Activated CD8-positive, alpha-beta memory T cell treated with anti-CD3 and anti-CD28 coated beads, Interleukin-2, amount 50 U/mL, for 4 hours (primary cell): ENCODE measurements around the gene FSIP1.

ENCODE experiments used
- DNase-seq: peaks from one replicate; pipeline ENCODE4 v3.0.0-alpha.2; 2020

FSIP1 gene

DNA sequence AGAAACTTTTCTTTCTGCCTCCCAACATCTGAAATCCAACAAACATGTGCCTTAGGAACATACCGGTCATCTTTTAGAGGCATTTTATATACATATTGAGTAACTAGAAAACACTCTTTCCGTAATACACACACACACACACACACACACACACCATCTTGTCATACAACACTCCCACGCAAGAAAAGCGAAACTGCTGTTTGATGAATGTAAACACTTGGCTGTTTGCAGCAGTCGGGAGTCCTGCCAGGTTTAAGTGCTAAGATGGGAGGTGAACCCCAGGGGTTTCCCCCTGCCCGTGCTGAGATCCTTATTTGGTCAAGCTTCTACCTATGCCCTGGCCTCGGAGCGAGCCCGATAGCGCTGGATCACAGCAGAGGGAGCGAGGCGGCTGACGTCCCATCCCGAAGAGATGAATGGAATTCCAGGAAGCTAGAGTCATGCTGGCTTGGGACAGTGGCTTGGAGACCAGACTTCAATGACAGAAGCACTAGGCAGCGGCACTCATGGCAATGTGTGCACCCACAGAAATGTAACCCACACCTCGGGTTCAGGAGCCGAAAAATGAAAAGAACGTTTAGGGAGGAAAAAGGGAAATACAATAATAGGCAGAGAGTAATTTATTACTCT, 203.0 kb downstream of the FSIP1 start:
- no peak for DNase-seq

- no peak for DNase-seq
Measured at GRCh38 chr15:39578851-39579486, 203.7 kb downstream of the FSIP1 start.

GRCh38 chr15:39575180-39575579, 207.5 kb downstream of the FSIP1 start:
- DNase-seq: no peak

- no peak for DNase-seq
Measured at GRCh38 chr15:39574427-39574826, 208.2 kb downstream of the FSIP1 start.

DNA sequence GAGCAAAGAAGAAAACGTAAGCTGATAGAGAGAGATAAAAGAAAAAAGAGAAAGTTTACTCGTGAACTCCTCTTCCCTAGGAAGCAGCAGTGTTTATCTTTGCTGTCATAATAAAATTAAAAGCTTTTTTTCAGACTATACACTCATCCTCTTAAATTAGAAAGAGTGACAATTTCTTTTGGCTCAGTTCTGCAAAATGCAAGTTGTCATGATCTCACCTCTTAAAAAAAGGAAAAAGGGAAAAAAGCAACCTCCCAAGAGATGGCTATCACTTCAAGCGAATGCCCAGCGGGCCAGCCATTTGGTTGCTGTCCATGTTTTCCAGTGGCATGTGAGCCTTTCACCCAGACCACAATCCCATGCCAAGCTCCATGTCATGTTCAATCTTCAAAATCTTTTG, 208.8 kb downstream of the FSIP1 start:
- DNase-seq: no peak

DNA sequence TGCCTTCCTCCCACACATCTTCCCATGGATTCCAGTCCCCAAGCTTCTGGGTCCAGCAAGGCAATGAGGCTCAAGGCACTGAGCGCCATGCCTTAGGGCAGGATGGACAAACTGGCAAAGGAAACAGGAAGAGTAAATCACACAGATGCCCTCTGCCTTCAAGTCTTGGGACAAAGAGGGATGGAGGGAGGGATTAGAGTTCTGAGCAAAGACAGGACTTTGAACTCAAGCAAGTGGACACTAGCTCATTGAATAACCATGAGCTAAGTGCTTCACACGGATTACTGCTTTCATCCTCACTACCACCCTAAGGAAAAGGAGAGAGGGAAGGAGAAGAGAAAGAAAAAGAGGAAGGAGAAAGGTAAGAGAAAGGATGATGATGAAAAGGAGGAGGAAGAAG, 209.4 kb downstream of the FSIP1 start:
- no peak for DNase-seq

DNA sequence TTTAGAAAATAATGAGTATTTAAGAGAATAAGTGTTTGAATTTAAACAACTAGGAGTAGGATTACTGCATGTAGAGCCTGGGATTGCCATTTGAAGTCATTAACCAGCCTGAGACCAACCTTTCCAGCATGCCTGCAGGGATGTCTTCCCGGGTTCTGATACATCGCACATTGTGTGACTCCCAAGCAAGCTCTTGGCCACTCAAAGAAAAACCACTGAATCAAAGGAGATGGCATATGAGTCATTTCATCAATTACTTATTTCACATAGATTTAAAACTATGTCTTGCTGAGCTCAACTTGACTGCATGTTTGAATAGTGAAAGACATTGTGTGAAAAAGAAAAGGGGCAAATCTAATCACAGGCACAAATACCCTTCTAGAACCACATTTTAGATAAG, 216.8 kb downstream of the FSIP1 start:
- DNase-seq: no peak

GRCh38 chr15:39564972-39565665, 217.5 kb downstream of the FSIP1 start:
- no peak for DNase-seq

DNA sequence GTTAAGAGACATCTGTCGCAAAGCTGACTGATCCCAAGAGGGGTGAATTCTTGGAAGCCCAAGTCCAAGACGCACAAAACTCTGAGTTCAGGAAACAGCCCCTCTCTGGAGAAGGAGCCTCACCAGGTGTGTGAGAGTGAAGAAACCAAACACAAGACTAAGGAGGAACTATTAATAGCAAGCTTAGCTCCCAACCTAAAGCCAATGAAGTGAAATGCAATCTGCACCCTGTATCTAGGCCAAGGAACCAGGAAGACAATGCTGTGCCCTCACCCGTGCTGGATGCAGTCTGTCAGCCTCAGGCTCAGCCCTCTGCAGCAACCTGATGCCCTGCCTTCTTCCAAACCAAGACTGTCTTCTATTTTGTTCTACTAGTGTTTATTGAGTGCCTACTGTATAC, 224.2 kb downstream of the FSIP1 start:
- DNase-seq: no peak

GRCh38 chr15:39556461-39556860, 226.2 kb downstream of the FSIP1 start:
- no peak for DNase-seq

GRCh38 chr15:39555885-39556284, 226.8 kb downstream of the FSIP1 start:
- DNase-seq: no peak

- no peak for DNase-seq
Measured at GRCh38 chr15:39554746-39555387, 227.8 kb downstream of the FSIP1 start.

- DNase-seq: no peak
Measured at GRCh38 chr15:39553947-39554693, 228.5 kb downstream of the FSIP1 start.

DNA sequence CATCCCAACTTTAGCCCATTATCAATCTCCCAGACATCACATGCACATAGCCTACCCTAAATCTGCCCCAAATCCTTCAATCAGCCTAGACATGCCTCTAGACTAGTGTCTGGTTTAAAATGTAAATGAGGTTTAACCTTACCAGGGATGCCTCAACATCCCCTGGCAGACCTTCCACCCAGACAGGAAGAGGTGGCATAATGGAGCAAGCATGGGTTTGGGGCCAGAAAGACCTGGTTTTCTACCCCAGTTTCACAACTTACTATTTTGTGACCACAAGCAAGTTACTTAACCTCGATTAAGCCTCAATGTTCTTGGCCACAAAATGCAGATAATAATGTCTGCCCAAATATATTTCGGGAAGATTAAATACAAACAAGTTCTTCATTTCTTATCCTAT, 230.1 kb downstream of the FSIP1 start:
- no peak for DNase-seq

DNA sequence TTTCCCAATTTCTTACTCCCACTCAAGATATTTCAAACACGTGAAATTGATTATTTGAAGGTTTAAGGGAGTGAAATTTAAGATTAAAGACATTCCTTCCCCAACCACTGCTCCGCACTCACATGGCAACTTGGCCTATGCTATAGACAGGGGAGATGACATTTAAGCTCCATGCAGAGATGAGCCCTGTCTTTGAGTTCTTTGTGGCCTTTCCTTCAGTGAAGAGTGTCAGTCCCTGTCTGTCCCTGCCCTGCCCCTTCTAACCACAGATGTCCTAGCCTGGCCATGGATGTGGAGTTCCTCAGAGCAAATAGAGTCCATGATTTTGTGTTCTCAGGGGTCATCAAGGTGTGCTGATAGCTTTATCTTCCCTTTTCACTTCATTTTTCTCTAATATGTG, 231.2 kb downstream of the FSIP1 start:
- no peak for DNase-seq
